ENCODE data around the gene GAS7.

DNA sequence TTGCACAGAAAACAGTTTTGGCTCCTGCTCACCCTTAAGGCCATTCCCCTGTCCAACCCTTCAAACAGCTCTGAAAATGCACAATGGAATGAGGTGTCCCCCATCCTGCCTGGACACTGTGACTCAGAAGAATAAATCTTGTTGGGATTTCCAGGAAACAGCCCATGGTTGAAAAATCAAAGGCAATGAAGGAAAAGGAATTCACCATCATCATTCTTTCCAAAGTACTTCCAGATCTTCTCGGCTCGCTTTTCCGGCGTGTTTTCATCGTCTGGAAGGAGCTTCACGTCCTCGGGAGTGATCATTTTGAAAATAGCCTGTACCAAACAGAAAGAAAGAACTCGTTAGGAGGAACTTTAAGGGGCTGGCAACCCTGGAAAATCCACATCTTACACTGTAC, 297.6 kb downstream of the GAS7 start:
- TF ChIP-seq NELFE (IDR thresholded peaks at IDR 0.05; ENCODE audit: insufficient read depth, insufficient read length) (no peak), CTCF (IDR thresholded peaks at IDR 0.05 in 2 of 3, conservative IDR thresholded peaks at IDR 0.05 in 1 of 3; ENCODE audit: insufficient read depth in 2 of 3, low read depth in 1 of 3, low read length in 3 of 3) (no peak), EHMT2 (IDR thresholded peaks at IDR 0.05) (no peak), CBX3 (IDR thresholded peaks at IDR 0.05; ENCODE audit: borderline replicate concordance in 1 of 2, low read length in 2 of 2) (no peak), CBX1 (IDR thresholded peaks at IDR 0.05; ENCODE audit: low read depth) (no peak), POLR2A (conservative IDR thresholded peaks at IDR 0.05) (no peak), FOXP1 (CRISPR knock-in tag; IDR thresholded peaks at IDR 0.05) (no peak), EZH2 (IDR thresholded peaks at IDR 0.05; ENCODE audit: borderline replicate concordance, low read depth, low read length) (no peak), FOXK2 (conservative IDR thresholded peaks at IDR 0.05 in 1 of 2, IDR thresholded peaks at IDR 0.05 in 1 of 2; ENCODE audit: low read depth in 2 of 2) (no peak)
